IMR-90 (cell line): Measurements from ENCODE around the gene SYDE2. TPM values are rescaled to one million over a fixed set of nuclear protein-coding genes. Genes with fewer than 3 reads are reported as not detected.

ENCODE experiments used
- ATAC-seq: fragments of 200-7000 bp; cut with Tn5 transposase; 2 replicates; pipeline ENCODE4 v1.9.1; 2020; ENCODE audit warnings: low read depth, mild to moderate bottlenecking, moderate library complexity
- BruUV-seq: library from RNA; stranded (reverse); fragments of 400-500 nt; replicated peaks from 2 replicates; lab custom pipeline; 2021; lab: Mats Ljungman, UMichigan
- CTCF ChIA-PET: fragments of 300-600 bp; formaldehyde crosslinking; extraction: SDS; loops from one replicate; lab custom pipeline; 2021; ENCODE audit warnings: antibody characterized with exemption; lab: Yijun Ruan, JAX
- POLR2A ChIA-PET: fragments of 300-600 bp; sonication (Branson Sonifier 250); formaldehyde crosslinking; loops from one replicate; lab custom pipeline; 2022; ENCODE audit warnings: antibody characterized with exemption; ENCODE audit not compliant: unreplicated experiment; lab: Charles Lee
- DNase-seq: peaks from one replicate; pipeline ENCODE4 v3.0.0; 2013
- H2AFZ ChIP-seq: replicated peaks from 2 replicates; pipeline ENCODE3; 2013; ENCODE audit warnings: low read length, mild to moderate bottlenecking; ENCODE audit not compliant: poor library complexity
- H2AK5ac ChIP-seq: 2 replicates; pipeline ENCODE4 v1.6.1; 2013; ENCODE audit warnings: low read depth, low read length, inconsistent platforms
- H2AK9ac ChIP-seq: replicated peaks from 2 replicates; pipeline ENCODE3; 2013; ENCODE audit warnings: mild to moderate bottlenecking, low read depth, low read length, moderate library complexity; ENCODE audit not compliant: poor library complexity
- H2BK120ac ChIP-seq: 2 replicates; pipeline ENCODE4 v1.6.1; 2013; ENCODE audit warnings: low read depth, low read length, inconsistent platforms
- H2BK15ac ChIP-seq: 3 replicates; pipeline ENCODE4 v1.6.1; 2013; ENCODE audit warnings: low read depth, low read length, inconsistent platforms
- H2BK20ac ChIP-seq: 2 replicates; pipeline ENCODE4 v1.6.1; 2013; ENCODE audit warnings: low read depth, mild to moderate bottlenecking, inconsistent platforms, low read length, moderate library complexity
- H2BK5ac ChIP-seq: 2 replicates; pipeline ENCODE4 v1.6.1; 2013; ENCODE audit warnings: mild to moderate bottlenecking, low read depth, low read length, inconsistent platforms; ENCODE audit not compliant: poor library complexity, severe bottlenecking
- H3K14ac ChIP-seq: replicated peaks from 2 replicates; pipeline ENCODE4 v1.6.1; 2013; ENCODE audit warnings: low read depth, low read length, inconsistent platforms
- H3K18ac ChIP-seq: 2 replicates; pipeline ENCODE4 v1.6.1; 2013; ENCODE audit warnings: low read depth, low read length, control low read depth
- H3K23ac ChIP-seq: 2 replicates; pipeline ENCODE4 v1.6.1; 2013; ENCODE audit warnings: low read depth, low read length, inconsistent platforms
- H3K27ac ChIP-seq: 2 replicates; pipeline ENCODE4 v1.5.1; 2013; ENCODE audit warnings: mild to moderate bottlenecking, control low read depth, low read length; ENCODE audit not compliant: insufficient read depth
- H3K27me3 ChIP-seq: 2 replicates; pipeline ENCODE4 v1.6.1; 2013; ENCODE audit warnings: low read length; ENCODE audit not compliant: control insufficient read depth, insufficient read depth
- H3K36me3 ChIP-seq: 2 replicates; pipeline ENCODE4 v1.6.1; 2013; ENCODE audit warnings: low read length, mixed read lengths; ENCODE audit not compliant: control insufficient read depth, insufficient read depth
- H3K4ac ChIP-seq: 2 replicates; pipeline ENCODE4 v1.6.1; 2013; ENCODE audit warnings: low read depth, low read length, inconsistent platforms
- H3K4me1 ChIP-seq: 2 replicates; pipeline ENCODE4 v1.6.1; 2013; ENCODE audit warnings: low read length, mixed read lengths; ENCODE audit not compliant: control insufficient read depth, insufficient read depth
- H3K4me2 ChIP-seq: 2 replicates; pipeline ENCODE4 v1.6.1; 2013; ENCODE audit warnings: low read depth, mild to moderate bottlenecking, control low read depth, low read length, moderate library complexity
- H3K4me3 ChIP-seq: 2 replicates; pipeline ENCODE4 v1.5.1; 2013; ENCODE audit warnings: low read depth, mild to moderate bottlenecking, control low read depth, low read length, moderate library complexity; ENCODE audit not compliant: insufficient read depth
- H3K56ac ChIP-seq: 2 replicates; pipeline ENCODE4 v1.6.1; 2013; ENCODE audit warnings: low read length, inconsistent platforms; ENCODE audit not compliant: insufficient read depth; ENCODE audit errors: extremely low read depth
- H3K79me1 ChIP-seq, 2 experiments: 2 replicates each; pipeline ENCODE4 v1.6.1; 2013; ENCODE audit warnings: low read length in 2 of 2, inconsistent platforms in 1 of 2, low read depth in 1 of 2
- H3K9ac ChIP-seq: 2 replicates; pipeline ENCODE4 v1.6.1; 2013; ENCODE audit warnings: low read depth, low read length, control low read depth
- H3K9me1 ChIP-seq: 2 replicates; pipeline ENCODE4 v1.6.1; 2013; ENCODE audit warnings: low read length, inconsistent platforms; ENCODE audit not compliant: insufficient read depth
- H3K9me3 ChIP-seq: 2 replicates; pipeline ENCODE4 v1.6.1; 2013; ENCODE audit warnings: low read length; ENCODE audit not compliant: control insufficient read depth, insufficient read depth
- H4K20me1 ChIP-seq: 2 replicates; pipeline ENCODE4 v1.6.1; 2013; ENCODE audit warnings: low read length, inconsistent platforms; ENCODE audit not compliant: insufficient read depth
- H4K5ac ChIP-seq: 2 replicates; pipeline ENCODE4 v1.6.1; 2013; ENCODE audit warnings: mild to moderate bottlenecking, low read depth, low read length, control low read depth
- H4K8ac ChIP-seq, 2 experiments: 2 replicates each; pipeline ENCODE4 v1.6.1; 2013; ENCODE audit warnings: low read depth in 2 of 2, low read length in 2 of 2, control low read depth in 1 of 2, inconsistent platforms in 1 of 2
- H4K91ac ChIP-seq: 2 replicates; pipeline ENCODE4 v1.6.1; 2013; ENCODE audit warnings: low read depth, low read length, inconsistent platforms; ENCODE audit not compliant: insufficient read depth
- RCOR1 ChIP-seq: IDR thresholded peaks from 2 replicates; pipeline ENCODE4 v1.6.1; 2012; ENCODE audit warnings: mild to moderate bottlenecking, low read length, improper control_type of control experiment; ENCODE audit not compliant: insufficient replicate concordance
- WGBS, 2 experiments: methylation state at CpG; one replicate each; pipeline versions ENCODE4 v1.1.5 to v1.1.7; 2013; ENCODE audit warnings: missing lambda C conversion rate in 2 of 2; ENCODE audit not compliant: insufficient read length in 1 of 2; ENCODE audit errors: extremely low coverage in 2 of 2; 5-methylcytosine and 5-hydroxymethylcytosine counted together
- dilution Hi-C: fragments of 300-500 bp; cut with HindIII; formaldehyde crosslinking; loops from one replicate; pipeline ENCODE4 v1.14.3; 2018; ENCODE audit warnings: low sequenced_read_pairs; ENCODE audit not compliant: unreplicated experiment
- in situ Hi-C: fragments of 300-500 bp; cut with MboI; formaldehyde crosslinking; loops from 3 replicates; pipeline ENCODE4 v1.14.3; 2019; ENCODE audit warnings: low sequenced_read_pairs, inconsistent platforms, mixed read lengths
- intact Hi-C: fragments of 100-400 bp; cut with micrococcal nuclease; formaldehyde crosslinking; loops from 2 replicates; pipeline ENCODE4 v1.10.0; 2022
- polyA plus RNA-seq, 3 experiments: library from polyadenylated mRNA; depleted of rRNA; stranded (reverse); fragments of >200 nt; gene quantifications; 2 replicates each; pipeline ENCODE4 v1.2.3, GENCODE V29; 2012; ENCODE audit warnings: low replicate concordance in 1 of 3
- total RNA-seq: library from RNA; depleted of rRNA; stranded (reverse); fragments of >200 nt; gene quantifications from 2 replicates; pipeline ENCODE4 v1.2.3, GENCODE V29; 2012

The SYDE2 gene
- total and polyA plus RNA-seq, 2 of the 4 experiments (the other 2 are of a cell fraction) = 1.8 to 10.0 TPM

DNA sequence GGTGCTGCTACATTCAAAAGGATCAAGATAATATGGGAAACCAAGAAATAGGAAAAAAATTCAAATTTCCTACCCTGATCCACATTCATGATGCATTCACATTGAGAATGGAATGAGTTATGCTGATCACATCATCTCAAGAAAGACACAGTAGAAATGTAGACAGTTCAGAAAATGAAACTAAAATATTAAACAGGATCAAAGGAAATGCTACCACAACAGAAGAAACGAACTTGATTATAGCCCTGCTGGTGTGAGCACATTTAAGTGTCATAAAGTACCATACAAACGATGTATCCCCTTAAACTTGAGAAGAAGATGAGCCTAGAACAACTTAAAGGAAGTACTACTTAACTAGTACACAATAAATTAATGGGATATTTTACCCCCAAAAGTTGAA lies 21.3 kb downstream of the SYDE2 start:
- dilution Hi-C loops (no loop called here), in situ Hi-C loops (no loop called here), intact Hi-C loops (loop anchor here (2.0 kb wide), 1 partner anchor 13 kb away; no protein-coding TSS in a partner anchor)
- POLR2A ChIA-PET = no interaction called here
- no peak overlapping the region for H3K4me3 ChIP-seq
- no peaks in the 10 kb centered on the region for H4K20me1 ChIP-seq
- H3K23ac ChIP-seq = no peak overlapping the region
- H3K4me1 ChIP-seq = no peaks in the 10 kb centered on the region
- no peak for ATAC-seq
- H2BK5ac ChIP-seq = no peak overlapping the region
- TF ChIP-seq RCOR1 = no peak
- no peaks in the 10 kb centered on the region for H3K27me3 ChIP-seq
- BruUV-seq = no TSS peak
- H2BK15ac ChIP-seq = no peak overlapping the region
- DNase-seq = no peak
- H3K36me3 ChIP-seq = peaks cover 3% of the 10 kb centered on the region
- H2AK9ac ChIP-seq = no peak overlapping the region
- no peaks in the 10 kb centered on the region for H3K9me1 ChIP-seq
- no peak overlapping the region for H2AK5ac ChIP-seq
- no peak overlapping the region for H3K18ac ChIP-seq
- no peak overlapping the region for H4K5ac ChIP-seq
- H3K79me1 ChIP-seq = peaks cover 0 to 13% of the 10 kb centered on the region in 2 experiments; a peak in 3 of 4 replicates
- no peak overlapping the region for H2BK120ac ChIP-seq
- H3K9me3 ChIP-seq = no peaks in the 10 kb centered on the region
- H3K56ac ChIP-seq = no peak overlapping the region
- no peak overlapping the region for H3K4ac ChIP-seq
- CTCF ChIA-PET = no interaction called here
- no peak overlapping the region for H4K8ac ChIP-seq
- no peak overlapping the region for H3K4me2 ChIP-seq
- H3K27ac ChIP-seq = no peak overlapping the region
- H2AFZ ChIP-seq = no peak overlapping the region
- H2BK20ac ChIP-seq = no peak overlapping the region
- no peak overlapping the region for H4K91ac ChIP-seq
- no CpG with 5 or more reads among the region's 2 CpGs for WGBS, 2 experiments
- no peak overlapping the region for H3K14ac ChIP-seq
- no peak overlapping the region for H3K9ac ChIP-seq
